IMR-90 (cell line): ENCODE data around the gene MYCBP. TPM values are rescaled to one million over a fixed set of nuclear protein-coding genes. Genes with fewer than 3 reads are reported as not detected.

Experiments
- ATAC-seq: fragments of 200-7000 bp; cut with Tn5 transposase; 2 replicates; pipeline ENCODE4 v1.9.1; 2020; ENCODE audit warnings: low read depth, mild to moderate bottlenecking, moderate library complexity
- BruUV-seq: library from RNA; stranded (reverse); fragments of 400-500 nt; replicated peaks from 2 replicates; lab custom pipeline; 2021; lab: Mats Ljungman, UMichigan
- CTCF ChIA-PET: fragments of 300-600 bp; formaldehyde crosslinking; extraction: SDS; loops from one replicate; lab custom pipeline; 2021; ENCODE audit warnings: antibody characterized with exemption; lab: Yijun Ruan, JAX
- POLR2A ChIA-PET: fragments of 300-600 bp; sonication (Branson Sonifier 250); formaldehyde crosslinking; loops from one replicate; lab custom pipeline; 2022; ENCODE audit warnings: antibody characterized with exemption; ENCODE audit not compliant: unreplicated experiment; lab: Charles Lee
- DNase-seq: peaks from one replicate; pipeline ENCODE4 v3.0.0; 2013
- H2AFZ ChIP-seq: replicated peaks from 2 replicates; pipeline ENCODE3; 2013; ENCODE audit warnings: low read length, mild to moderate bottlenecking; ENCODE audit not compliant: poor library complexity
- H2AK5ac ChIP-seq: 2 replicates; pipeline ENCODE4 v1.6.1; 2013; ENCODE audit warnings: low read depth, low read length, inconsistent platforms
- H2AK9ac ChIP-seq: replicated peaks from 2 replicates; pipeline ENCODE3; 2013; ENCODE audit warnings: mild to moderate bottlenecking, low read depth, low read length, moderate library complexity; ENCODE audit not compliant: poor library complexity
- H2BK120ac ChIP-seq: 2 replicates; pipeline ENCODE4 v1.6.1; 2013; ENCODE audit warnings: low read depth, low read length, inconsistent platforms
- H2BK15ac ChIP-seq: 3 replicates; pipeline ENCODE4 v1.6.1; 2013; ENCODE audit warnings: low read depth, low read length, inconsistent platforms
- H2BK20ac ChIP-seq: 2 replicates; pipeline ENCODE4 v1.6.1; 2013; ENCODE audit warnings: low read depth, mild to moderate bottlenecking, inconsistent platforms, low read length, moderate library complexity
- H2BK5ac ChIP-seq: 2 replicates; pipeline ENCODE4 v1.6.1; 2013; ENCODE audit warnings: mild to moderate bottlenecking, low read depth, low read length, inconsistent platforms; ENCODE audit not compliant: poor library complexity, severe bottlenecking
- H3K14ac ChIP-seq: replicated peaks from 2 replicates; pipeline ENCODE4 v1.6.1; 2013; ENCODE audit warnings: low read depth, low read length, inconsistent platforms
- H3K18ac ChIP-seq: 2 replicates; pipeline ENCODE4 v1.6.1; 2013; ENCODE audit warnings: low read depth, low read length, control low read depth
- H3K23ac ChIP-seq: 2 replicates; pipeline ENCODE4 v1.6.1; 2013; ENCODE audit warnings: low read depth, low read length, inconsistent platforms
- H3K27ac ChIP-seq: 2 replicates; pipeline ENCODE4 v1.5.1; 2013; ENCODE audit warnings: mild to moderate bottlenecking, control low read depth, low read length; ENCODE audit not compliant: insufficient read depth
- H3K27me3 ChIP-seq: 2 replicates; pipeline ENCODE4 v1.6.1; 2013; ENCODE audit warnings: low read length; ENCODE audit not compliant: control insufficient read depth, insufficient read depth
- H3K36me3 ChIP-seq: 2 replicates; pipeline ENCODE4 v1.6.1; 2013; ENCODE audit warnings: low read length, mixed read lengths; ENCODE audit not compliant: control insufficient read depth, insufficient read depth
- H3K4ac ChIP-seq: 2 replicates; pipeline ENCODE4 v1.6.1; 2013; ENCODE audit warnings: low read depth, low read length, inconsistent platforms
- H3K4me1 ChIP-seq: 2 replicates; pipeline ENCODE4 v1.6.1; 2013; ENCODE audit warnings: low read length, mixed read lengths; ENCODE audit not compliant: control insufficient read depth, insufficient read depth
- H3K4me2 ChIP-seq: 2 replicates; pipeline ENCODE4 v1.6.1; 2013; ENCODE audit warnings: low read depth, mild to moderate bottlenecking, control low read depth, low read length, moderate library complexity
- H3K4me3 ChIP-seq: 2 replicates; pipeline ENCODE4 v1.5.1; 2013; ENCODE audit warnings: low read depth, mild to moderate bottlenecking, control low read depth, low read length, moderate library complexity; ENCODE audit not compliant: insufficient read depth
- H3K56ac ChIP-seq: 2 replicates; pipeline ENCODE4 v1.6.1; 2013; ENCODE audit warnings: low read length, inconsistent platforms; ENCODE audit not compliant: insufficient read depth; ENCODE audit errors: extremely low read depth
- H3K79me1 ChIP-seq, 2 experiments: 2 replicates each; pipeline ENCODE4 v1.6.1; 2013; ENCODE audit warnings: low read length in 2 of 2, inconsistent platforms in 1 of 2, low read depth in 1 of 2
- H3K9ac ChIP-seq: 2 replicates; pipeline ENCODE4 v1.6.1; 2013; ENCODE audit warnings: low read depth, low read length, control low read depth
- H3K9me1 ChIP-seq: 2 replicates; pipeline ENCODE4 v1.6.1; 2013; ENCODE audit warnings: low read length, inconsistent platforms; ENCODE audit not compliant: insufficient read depth
- H3K9me3 ChIP-seq: 2 replicates; pipeline ENCODE4 v1.6.1; 2013; ENCODE audit warnings: low read length; ENCODE audit not compliant: control insufficient read depth, insufficient read depth
- H4K20me1 ChIP-seq: 2 replicates; pipeline ENCODE4 v1.6.1; 2013; ENCODE audit warnings: low read length, inconsistent platforms; ENCODE audit not compliant: insufficient read depth
- H4K5ac ChIP-seq: 2 replicates; pipeline ENCODE4 v1.6.1; 2013; ENCODE audit warnings: mild to moderate bottlenecking, low read depth, low read length, control low read depth
- H4K8ac ChIP-seq, 2 experiments: 2 replicates each; pipeline ENCODE4 v1.6.1; 2013; ENCODE audit warnings: low read depth in 2 of 2, low read length in 2 of 2, control low read depth in 1 of 2, inconsistent platforms in 1 of 2
- H4K91ac ChIP-seq: 2 replicates; pipeline ENCODE4 v1.6.1; 2013; ENCODE audit warnings: low read depth, low read length, inconsistent platforms; ENCODE audit not compliant: insufficient read depth
- CHD1 ChIP-seq: IDR thresholded peaks from 2 replicates; pipeline ENCODE4 v1.6.1; 2012; ENCODE audit warnings: low read depth, low read length, improper control_type of control experiment
- FOS ChIP-seq: fragments of 150-350 bp; IDR thresholded peaks from 2 replicates; pipeline ENCODE4 v1.6.1; 2016; ENCODE audit warnings: low read depth, low read length
- POLR2A ChIP-seq: IDR thresholded peaks from 2 replicates; pipeline ENCODE4 v1.6.1; 2012; ENCODE audit warnings: mild to moderate bottlenecking, low read depth, low read length
- WGBS, 2 experiments: methylation state at CpG; one replicate each; pipeline versions ENCODE4 v1.1.5 to v1.1.7; 2013; ENCODE audit warnings: missing lambda C conversion rate in 2 of 2; ENCODE audit not compliant: insufficient read length in 1 of 2; ENCODE audit errors: extremely low coverage in 2 of 2; 5-methylcytosine and 5-hydroxymethylcytosine counted together
- dilution Hi-C: fragments of 300-500 bp; cut with HindIII; formaldehyde crosslinking; loops from one replicate; pipeline ENCODE4 v1.14.3; 2018; ENCODE audit warnings: low sequenced_read_pairs; ENCODE audit not compliant: unreplicated experiment
- in situ Hi-C: fragments of 300-500 bp; cut with MboI; formaldehyde crosslinking; loops from 3 replicates; pipeline ENCODE4 v1.14.3; 2019; ENCODE audit warnings: low sequenced_read_pairs, inconsistent platforms, mixed read lengths
- intact Hi-C: fragments of 100-400 bp; cut with micrococcal nuclease; formaldehyde crosslinking; loops from 2 replicates; pipeline ENCODE4 v1.10.0; 2022
- polyA plus RNA-seq, 3 experiments: library from polyadenylated mRNA; depleted of rRNA; stranded (reverse); fragments of >200 nt; gene quantifications; 2 replicates each; pipeline ENCODE4 v1.2.3, GENCODE V29; 2012; ENCODE audit warnings: low replicate concordance in 1 of 3
- total RNA-seq: library from RNA; depleted of rRNA; stranded (reverse); fragments of >200 nt; gene quantifications from 2 replicates; pipeline ENCODE4 v1.2.3, GENCODE V29; 2012
- TF ChIP-seq, protein P1 (sequence below): conservative IDR thresholded peaks from 2 replicates; pipeline ENCODE4 v1.5.1; 2012; ENCODE audit warnings: mild to moderate bottlenecking, low read depth, low read length, improper control_type of control experiment

MYCBP gene
- total and polyA plus RNA-seq, 2 of the 4 experiments (the other 2 are of a cell fraction): 9.9 to 11.9 TPM

DNA sequence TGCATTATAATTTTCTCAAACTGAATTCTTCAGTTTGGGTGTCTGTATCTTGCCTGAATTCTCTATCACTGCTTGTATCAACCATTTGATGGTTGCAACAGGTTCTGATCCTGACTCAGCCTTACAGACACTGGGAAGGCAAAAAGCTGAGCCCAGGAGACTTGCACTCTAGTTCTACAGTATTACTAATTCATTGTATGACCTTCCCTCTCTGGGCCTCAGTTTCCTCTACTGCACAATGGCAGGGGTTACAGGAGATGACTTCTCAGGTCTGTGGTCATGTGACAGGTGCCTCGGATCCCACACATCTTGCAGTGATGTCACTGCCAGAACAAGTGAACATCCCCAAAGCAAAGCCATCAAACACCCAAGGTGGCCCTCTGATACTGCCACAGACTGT is 52.3 kb downstream of the MYCBP start:
- no peaks in the 10 kb centered on the region for H3K79me1 ChIP-seq
- no TSS peak for BruUV-seq
- no peak overlapping the region for H3K14ac ChIP-seq
- no peak overlapping the region for H2BK5ac ChIP-seq
- no peak overlapping the region for H2AK5ac ChIP-seq
- H4K5ac ChIP-seq: no peak overlapping the region
- peaks cover 74% of the 10 kb centered on the region for H3K27me3 ChIP-seq
- H2BK120ac ChIP-seq: no peak overlapping the region
- no peak overlapping the region for H3K9ac ChIP-seq
- no peaks in the 10 kb centered on the region for H3K36me3 ChIP-seq
- no peak overlapping the region for H3K56ac ChIP-seq
- H2AK9ac ChIP-seq: no peak overlapping the region
- no peak overlapping the region for H3K27ac ChIP-seq
- dilution Hi-C loops (no loop called here), in situ Hi-C loops (loop anchor here (25.0 kb wide), 1 partner anchor 1209 kb away; no protein-coding TSS in a partner anchor), intact Hi-C loops (no loop called here)
- POLR2A ChIA-PET: no interaction called here
- no peak overlapping the region for H4K91ac ChIP-seq
- no peaks in the 10 kb centered on the region for H3K9me1 ChIP-seq
- H3K4me3 ChIP-seq: no peak overlapping the region
- CTCF ChIA-PET: no interaction called here
- no peak overlapping the region for H4K8ac ChIP-seq
- H3K4me2 ChIP-seq: no peak overlapping the region
- H2AFZ ChIP-seq: no peak overlapping the region
- H3K9me3 ChIP-seq: peaks cover 9% of the 10 kb centered on the region; the same call in 1 of the 2 replicates
- H3K23ac ChIP-seq: no peak overlapping the region
- no peaks in the 10 kb centered on the region for H4K20me1 ChIP-seq
- no peak overlapping the region for H3K4ac ChIP-seq
- ATAC-seq (no peak), DNase-seq (no peak)
- no peak overlapping the region for H2BK15ac ChIP-seq
- TF ChIP-seq FOS (no peak), POLR2A (no peak), CHD1 (no peak)
- TF ChIP-seq, protein P1, sequence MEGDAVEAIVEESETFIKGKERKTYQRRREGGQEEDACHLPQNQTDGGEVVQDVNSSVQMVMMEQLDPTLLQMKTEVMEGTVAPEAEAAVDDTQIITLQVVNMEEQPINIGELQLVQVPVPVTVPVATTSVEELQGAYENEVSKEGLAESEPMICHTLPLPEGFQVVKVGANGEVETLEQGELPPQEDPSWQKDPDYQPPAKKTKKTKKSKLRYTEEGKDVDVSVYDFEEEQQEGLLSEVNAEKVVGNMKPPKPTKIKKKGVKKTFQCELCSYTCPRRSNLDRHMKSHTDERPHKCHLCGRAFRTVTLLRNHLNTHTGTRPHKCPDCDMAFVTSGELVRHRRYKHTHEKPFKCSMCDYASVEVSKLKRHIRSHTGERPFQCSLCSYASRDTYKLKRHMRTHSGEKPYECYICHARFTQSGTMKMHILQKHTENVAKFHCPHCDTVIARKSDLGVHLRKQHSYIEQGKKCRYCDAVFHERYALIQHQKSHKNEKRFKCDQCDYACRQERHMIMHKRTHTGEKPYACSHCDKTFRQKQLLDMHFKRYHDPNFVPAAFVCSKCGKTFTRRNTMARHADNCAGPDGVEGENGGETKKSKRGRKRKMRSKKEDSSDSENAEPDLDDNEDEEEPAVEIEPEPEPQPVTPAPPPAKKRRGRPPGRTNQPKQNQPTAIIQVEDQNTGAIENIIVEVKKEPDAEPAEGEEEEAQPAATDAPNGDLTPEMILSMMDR: no peak
- no peak overlapping the region for H3K18ac ChIP-seq
- no peak overlapping the region for H2BK20ac ChIP-seq
- H3K4me1 ChIP-seq: no peaks in the 10 kb centered on the region; the same call in 1 of the 2 replicates
- no CpG with 5 or more reads among the region's 1 CpG for WGBS, 2 experiments
